ENCODE data around the gene EFCAB5.

- TF ChIP-seq MAX (IDR thresholded peaks at IDR 0.05; ENCODE audit: low read depth, low read length): no peak
- TF ChIP-seq POLR2A (IDR thresholded peaks at IDR 0.05; ENCODE audit: extremely low read depth, insufficient read length): no peak
Measured at GRCh38 chr17:29905086-29905878, 36.2 kb upstream of the EFCAB5 start.

Measured in NB4 (cell line).